HCT116 (cell line): ENCODE measurements around the gene COX15.

Experiments used
- CEBPB ChIP-seq: IDR thresholded peaks from 2 replicates; pipeline ENCODE4 v1.6.1; 2012; ENCODE audit warnings: low read depth
- TF ChIP-seq, protein P1 (sequence below), 3 experiments: fragments of 200-600 bp in 1 of 3; sonication (generic) in 1 of 3; IDR thresholded peaks in 2 of 3; conservative IDR thresholded peaks in 1 of 3; 2 replicates each; pipeline ENCODE4 v1.5.1; 2012 to 2017; ENCODE audit warnings: low read depth in 2 of 3, low read length in 2 of 3, antibody characterized with exemption in 1 of 3, borderline replicate concordance in 1 of 3, control low read depth in 1 of 3, mild to moderate bottlenecking in 1 of 3, mixed read lengths in 1 of 3, mixed run types in 1 of 3, moderate library complexity in 1 of 3; ENCODE audit not compliant: insufficient read depth in 1 of 3
- TF ChIP-seq, protein P2 (sequence below): IDR thresholded peaks from 2 replicates; pipeline ENCODE4 v1.6.1; 2012
- TF ChIP-seq, protein P3 (sequence below): IDR thresholded peaks from 2 replicates; pipeline ENCODE4 v1.6.1; 2012

DNA sequence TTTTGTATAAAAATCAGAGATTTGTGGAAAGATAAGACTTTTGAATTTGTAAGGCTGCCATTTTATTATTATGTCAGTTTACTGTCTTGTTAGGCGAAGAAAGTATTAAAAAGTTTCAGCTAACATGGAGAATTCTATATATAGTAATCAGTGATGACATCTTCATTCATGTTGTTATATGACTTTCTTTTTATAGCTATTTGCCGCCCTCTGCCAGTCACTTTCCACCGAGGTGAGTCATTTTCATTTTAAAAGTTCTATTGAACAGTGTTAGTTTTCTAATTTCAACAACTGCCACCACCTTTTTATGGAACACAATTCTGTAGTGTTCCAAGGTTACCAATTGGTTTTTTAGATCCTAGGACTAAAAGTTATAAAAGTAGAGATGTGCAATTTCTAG, 11.9 kb upstream of the COX15 start:
- TF ChIP-seq, protein P1, sequence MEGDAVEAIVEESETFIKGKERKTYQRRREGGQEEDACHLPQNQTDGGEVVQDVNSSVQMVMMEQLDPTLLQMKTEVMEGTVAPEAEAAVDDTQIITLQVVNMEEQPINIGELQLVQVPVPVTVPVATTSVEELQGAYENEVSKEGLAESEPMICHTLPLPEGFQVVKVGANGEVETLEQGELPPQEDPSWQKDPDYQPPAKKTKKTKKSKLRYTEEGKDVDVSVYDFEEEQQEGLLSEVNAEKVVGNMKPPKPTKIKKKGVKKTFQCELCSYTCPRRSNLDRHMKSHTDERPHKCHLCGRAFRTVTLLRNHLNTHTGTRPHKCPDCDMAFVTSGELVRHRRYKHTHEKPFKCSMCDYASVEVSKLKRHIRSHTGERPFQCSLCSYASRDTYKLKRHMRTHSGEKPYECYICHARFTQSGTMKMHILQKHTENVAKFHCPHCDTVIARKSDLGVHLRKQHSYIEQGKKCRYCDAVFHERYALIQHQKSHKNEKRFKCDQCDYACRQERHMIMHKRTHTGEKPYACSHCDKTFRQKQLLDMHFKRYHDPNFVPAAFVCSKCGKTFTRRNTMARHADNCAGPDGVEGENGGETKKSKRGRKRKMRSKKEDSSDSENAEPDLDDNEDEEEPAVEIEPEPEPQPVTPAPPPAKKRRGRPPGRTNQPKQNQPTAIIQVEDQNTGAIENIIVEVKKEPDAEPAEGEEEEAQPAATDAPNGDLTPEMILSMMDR (IDR thresholded peaks at IDR 0.05 in 2 of 3, conservative IDR thresholded peaks at IDR 0.05 in 1 of 3; ENCODE audit: borderline replicate concordance in 1 of 3, insufficient read depth in 1 of 3, low read depth in 2 of 3, low read length in 2 of 3), result no peak
- TF ChIP-seq CEBPB, result no peak
- TF ChIP-seq, protein P2, sequence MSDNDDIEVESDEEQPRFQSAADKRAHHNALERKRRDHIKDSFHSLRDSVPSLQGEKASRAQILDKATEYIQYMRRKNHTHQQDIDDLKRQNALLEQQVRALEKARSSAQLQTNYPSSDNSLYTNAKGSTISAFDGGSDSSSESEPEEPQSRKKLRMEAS, result no peak
- TF ChIP-seq, protein P3, sequence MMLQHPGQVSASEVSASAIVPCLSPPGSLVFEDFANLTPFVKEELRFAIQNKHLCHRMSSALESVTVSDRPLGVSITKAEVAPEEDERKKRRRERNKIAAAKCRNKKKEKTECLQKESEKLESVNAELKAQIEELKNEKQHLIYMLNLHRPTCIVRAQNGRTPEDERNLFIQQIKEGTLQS, result no peak
